ENCODE results near the gene POLD4. TPM values are rescaled to one million over a fixed set of nuclear protein-coding genes. Genes with fewer than 3 reads are reported as not detected.

The POLD4 gene
- polyA plus RNA-seq, 1 experiment, result 45.9 TPM

DNA sequence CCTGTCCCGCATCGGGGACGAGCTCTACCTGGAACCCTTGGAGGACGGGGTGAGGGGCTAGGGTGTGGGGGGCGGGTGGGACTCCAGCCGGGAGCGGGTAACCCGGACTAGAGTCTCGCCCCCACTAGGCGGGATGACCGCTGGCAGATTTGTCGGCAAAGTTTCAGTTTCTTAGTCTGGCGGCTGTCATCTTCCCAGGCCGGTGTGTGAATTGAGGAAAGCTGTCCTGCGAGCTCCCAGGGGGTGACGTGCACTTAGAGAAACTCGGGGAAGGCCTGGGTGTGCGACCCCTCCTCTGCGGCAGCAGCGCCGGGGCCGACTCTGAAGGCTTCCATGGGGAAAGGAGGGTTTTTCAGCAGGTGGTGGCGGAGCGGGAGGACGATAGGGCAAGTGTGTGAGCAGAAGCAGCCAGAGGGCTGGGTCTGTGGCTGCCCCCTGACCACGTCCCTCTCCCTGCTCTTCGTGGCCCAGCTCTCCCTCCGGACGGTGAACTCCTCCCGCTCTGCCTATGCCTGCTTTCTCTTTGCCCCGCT lies 38.9 kb upstream of the POLD4 start:
- ChIA-PET POLR2A (interaction anchor here (0.6 to 2.0 kb wide), 10 partner anchors 9 to 50 kb away, joined by 3 to 30 read pairs (median 4); partner anchors contain the start of genes CLCF1, POLD4 and PPP1CA), CTCF (interaction anchor here (1.3 to 24.1 kb wide), 3 partner anchors 9 to 46 kb away, joined by 4 to 716 read pairs (median 22); partner anchors contain the start of genes POLD4 and PPP1CA)
- no peak overlapping the region for H3K27ac ChIP-seq (ENCODE audit: low read depth, low read length)
- peak overlapping the region; percentile 92 for H3K4me3 ChIP-seq (ENCODE audit: low read depth, low read length)
- no peaks in the 10 kb centered on the region for H3K27me3 ChIP-seq (ENCODE audit: control insufficient read depth, insufficient read depth, low read length)
- DNase-seq (ENCODE audit: low read depth, low spot score), result no peak
- TF ChIP-seq, protein P1, sequence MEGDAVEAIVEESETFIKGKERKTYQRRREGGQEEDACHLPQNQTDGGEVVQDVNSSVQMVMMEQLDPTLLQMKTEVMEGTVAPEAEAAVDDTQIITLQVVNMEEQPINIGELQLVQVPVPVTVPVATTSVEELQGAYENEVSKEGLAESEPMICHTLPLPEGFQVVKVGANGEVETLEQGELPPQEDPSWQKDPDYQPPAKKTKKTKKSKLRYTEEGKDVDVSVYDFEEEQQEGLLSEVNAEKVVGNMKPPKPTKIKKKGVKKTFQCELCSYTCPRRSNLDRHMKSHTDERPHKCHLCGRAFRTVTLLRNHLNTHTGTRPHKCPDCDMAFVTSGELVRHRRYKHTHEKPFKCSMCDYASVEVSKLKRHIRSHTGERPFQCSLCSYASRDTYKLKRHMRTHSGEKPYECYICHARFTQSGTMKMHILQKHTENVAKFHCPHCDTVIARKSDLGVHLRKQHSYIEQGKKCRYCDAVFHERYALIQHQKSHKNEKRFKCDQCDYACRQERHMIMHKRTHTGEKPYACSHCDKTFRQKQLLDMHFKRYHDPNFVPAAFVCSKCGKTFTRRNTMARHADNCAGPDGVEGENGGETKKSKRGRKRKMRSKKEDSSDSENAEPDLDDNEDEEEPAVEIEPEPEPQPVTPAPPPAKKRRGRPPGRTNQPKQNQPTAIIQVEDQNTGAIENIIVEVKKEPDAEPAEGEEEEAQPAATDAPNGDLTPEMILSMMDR (IDR thresholded peaks at IDR 0.05; ENCODE audit: low read depth, low read length), result no peak
- no peaks in the 10 kb centered on the region for H3K9me3 ChIP-seq (ENCODE audit: control insufficient read depth, insufficient read depth, low read length)

DNA sequence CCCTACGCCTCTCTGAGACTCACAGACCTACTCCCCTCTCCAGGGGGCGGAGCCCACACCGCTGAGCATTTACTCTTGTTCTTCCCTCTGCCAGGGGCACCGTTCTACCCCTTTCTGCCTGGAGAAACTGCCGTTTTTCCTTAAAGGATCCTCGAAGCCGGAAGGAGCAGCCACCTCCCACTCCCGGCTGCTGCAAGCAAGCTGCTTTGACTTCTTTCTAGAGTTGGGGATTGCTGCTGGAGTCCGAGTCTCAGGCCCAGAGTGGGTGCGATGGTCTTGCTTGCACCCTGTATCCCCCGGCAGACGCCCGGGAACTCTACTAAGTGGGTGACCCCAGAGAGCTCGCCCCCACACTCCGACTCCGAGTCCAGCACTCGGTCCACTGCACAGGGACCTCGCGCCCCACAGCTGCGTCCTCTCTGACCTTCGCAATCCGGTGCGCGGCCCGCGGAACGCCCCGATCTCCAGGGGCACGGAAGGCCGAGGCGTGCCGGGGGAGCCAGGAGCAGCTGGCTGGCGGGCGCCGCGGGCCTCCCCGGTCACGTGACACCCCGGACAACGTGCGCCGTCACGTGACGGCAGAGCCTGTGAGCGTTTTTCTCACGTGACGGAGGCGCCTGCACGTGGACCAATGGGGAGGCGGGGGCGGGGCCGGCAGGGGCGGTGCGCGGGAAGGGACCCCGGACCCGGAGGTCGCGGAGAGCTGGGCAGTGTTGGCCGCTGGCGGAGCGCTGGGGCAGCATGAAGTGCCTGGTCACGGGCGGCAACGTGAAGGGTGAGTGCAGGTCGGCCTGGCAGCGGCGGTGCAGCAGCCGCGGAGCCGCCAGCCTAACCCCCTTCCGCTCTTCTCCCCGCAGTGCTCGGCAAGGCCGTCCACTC lies 38.2 kb upstream of the POLD4 start, which contains the start of gene RAD9A:
Gene RAD9A (plus strand): TSS at position 683 of the 879 bp plus-strand sequence. CDS start 59 bp downstream, at position 742.
- Histone ChIP-seq H3K27ac (ENCODE audit: low read depth, low read length) (peak within 1 kb of the TSS; percentile 87), H3K9me3 (ENCODE audit: control insufficient read depth, insufficient read depth, low read length) (no peaks in the 10 kb centered on the region), H3K27me3 (ENCODE audit: control insufficient read depth, insufficient read depth, low read length) (no peaks in the 10 kb centered on the region), H3K4me3 (ENCODE audit: low read depth, low read length) (peak within 1 kb of the TSS; percentile 92)
- CTCF ChIA-PET, result interaction anchor here (0.5 to 24.1 kb wide), 6 partner anchors 10 to 343 kb away, joined by 4 to 716 read pairs (median 4); partner anchors contain the start of genes POLD4 and PPP1CA
- POLR2A ChIA-PET, result interaction anchor here (0.6 to 2.0 kb wide), 10 partner anchors 9 to 49 kb away, joined by 3 to 30 read pairs (median 4); partner anchors contain the start of genes CLCF1, POLD4 and PPP1CA
- DNase-seq (ENCODE audit: low read depth, low spot score), result peak; percentile 81
- TF ChIP-seq, protein P1 (IDR thresholded peaks at IDR 0.05; ENCODE audit: low read depth, low read length), result no peak

DNA sequence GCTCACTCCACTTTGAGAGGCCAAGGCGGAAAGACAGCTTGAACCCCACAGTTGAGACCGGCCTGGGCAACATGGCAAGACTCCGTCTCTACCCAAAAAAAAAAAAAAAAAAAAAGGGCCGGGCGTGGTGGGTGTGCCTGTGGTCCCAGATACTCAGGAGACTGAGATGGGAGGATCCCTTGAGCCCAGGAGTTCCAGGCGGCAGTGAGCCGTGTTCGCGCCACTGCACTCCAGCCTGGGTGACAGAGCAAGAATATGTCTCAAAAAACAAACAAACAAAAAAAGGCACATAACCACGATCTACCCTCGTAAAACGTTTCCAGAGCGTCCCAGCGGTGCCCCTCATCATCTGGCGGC lies 37.6 kb upstream of the POLD4 start:
- H3K9me3 ChIP-seq (ENCODE audit: control insufficient read depth, insufficient read depth, low read length), result no peaks in the 10 kb centered on the region
- ChIA-PET POLR2A (no interaction called here), CTCF (interaction anchor here (2.7 to 24.1 kb wide), 2 partner anchors 10 to 33 kb away, joined by 22 to 716 read pairs; partner anchors contain the start of genes POLD4 and PPP1CA)
- peak overlapping the region; percentile 92 for H3K4me3 ChIP-seq (ENCODE audit: low read depth, low read length)
- H3K27ac ChIP-seq (ENCODE audit: low read depth, low read length), result peak overlapping the region; percentile 87
- H3K27me3 ChIP-seq (ENCODE audit: control insufficient read depth, insufficient read depth, low read length), result no peaks in the 10 kb centered on the region
- no peak for DNase-seq (ENCODE audit: low read depth, low spot score)
- TF ChIP-seq, protein P1 (IDR thresholded peaks at IDR 0.05; ENCODE audit: low read depth, low read length), result no peak

DNA sequence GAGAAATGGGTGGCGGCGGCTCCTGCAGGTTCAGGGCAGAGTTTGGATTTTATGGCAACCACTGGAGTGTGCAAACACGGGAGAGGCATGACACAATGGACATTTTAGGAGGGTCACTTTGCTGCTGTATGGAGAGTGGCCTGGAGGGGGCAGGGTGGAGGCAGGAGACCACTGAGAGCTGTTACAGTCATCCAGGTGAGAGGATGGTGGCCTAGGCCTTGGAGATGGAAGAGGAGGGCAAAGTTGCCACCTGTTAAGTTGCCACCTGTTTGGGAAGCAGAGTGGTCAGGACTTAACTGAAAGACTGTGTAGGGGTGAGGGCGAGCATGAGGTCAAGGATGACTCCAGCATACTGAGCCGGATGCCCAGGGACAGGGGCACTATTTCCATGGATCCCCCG lies 36.1 kb upstream of the POLD4 start:
- Histone ChIP-seq H3K27ac (ENCODE audit: low read depth, low read length) (no peak overlapping the region), H3K27me3 (ENCODE audit: control insufficient read depth, insufficient read depth, low read length) (no peaks in the 10 kb centered on the region), H3K4me3 (ENCODE audit: low read depth, low read length) (no peak overlapping the region), H3K9me3 (ENCODE audit: control insufficient read depth, insufficient read depth, low read length) (no peaks in the 10 kb centered on the region)
- CTCF ChIA-PET, result interaction anchor here (0.6 to 24.1 kb wide), 5 partner anchors 8 to 31 kb away, joined by 3 to 716 read pairs (median 5); partner anchors contain the start of genes POLD4 and PPP1CA
- DNase-seq (ENCODE audit: low read depth, low spot score), result no peak
- POLR2A ChIA-PET, result no interaction called here
- TF ChIP-seq, protein P1 (IDR thresholded peaks at IDR 0.05; ENCODE audit: low read depth, low read length), result peak; percentile 60

Measured in AG04450 (cell line).